Measurements from ENCODE around the gene ETFBKMT.
"Not testable (repeated sequence)": the region's sequence is repeated elsewhere in the genome, so short reads cannot be mapped to it uniquely, and the experiment has no call there.

The ETFBKMT gene

DNA sequence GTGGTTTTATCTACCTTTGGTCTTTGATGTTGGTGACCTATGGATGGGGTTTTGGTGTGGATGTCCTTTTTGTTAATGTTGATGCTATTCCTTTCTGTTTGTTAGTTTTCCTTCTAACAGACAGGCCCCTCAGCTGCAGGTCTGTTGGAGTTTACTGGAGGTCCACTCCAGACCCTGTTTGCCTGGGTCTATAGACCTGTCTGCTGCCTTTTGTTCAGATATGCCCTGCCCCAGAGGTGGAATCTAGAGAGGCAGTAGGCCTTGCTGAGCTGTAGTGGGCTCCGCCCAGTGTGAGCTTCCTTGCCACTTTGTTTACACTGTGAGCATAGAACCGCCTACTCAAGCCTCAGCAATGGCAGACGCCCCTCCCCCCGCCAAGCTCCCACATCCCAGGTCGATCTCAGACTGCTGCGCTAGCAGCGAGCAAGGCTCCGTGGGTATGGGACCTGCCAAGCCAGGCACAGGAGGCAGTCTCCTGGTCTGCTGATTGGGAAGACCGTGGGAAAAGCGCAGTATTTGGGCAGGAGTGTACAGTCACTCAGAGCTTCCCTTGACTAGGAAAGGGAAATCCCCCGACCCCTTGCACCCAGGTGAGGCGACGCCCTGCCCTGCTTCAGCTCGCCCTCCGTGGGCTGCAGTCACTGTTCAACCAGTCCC lies 59.2 kb downstream of the ETFBKMT start:
- not testable (repeated sequence) for DNase-seq (ENCODE audit: low spot score)

DNA sequence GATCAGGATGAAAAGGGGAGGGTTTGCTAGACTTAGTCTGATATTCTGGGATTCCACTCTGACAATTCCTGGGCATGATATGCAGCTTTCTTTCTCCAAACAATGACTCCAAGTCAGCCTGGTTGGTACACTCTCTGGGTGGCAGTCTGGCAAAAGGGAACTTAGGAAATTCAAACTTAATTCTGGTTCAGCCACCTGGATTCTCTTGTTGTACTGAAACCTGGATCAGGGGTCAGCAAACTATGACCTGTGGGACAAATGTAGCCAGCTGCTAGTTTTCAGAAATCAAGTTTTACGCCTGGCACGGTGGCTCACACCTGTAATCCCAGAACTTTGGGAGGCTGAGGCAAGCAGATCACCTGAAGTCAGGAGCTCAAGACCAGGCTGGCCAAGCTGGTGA lies 63.1 kb downstream of the ETFBKMT start:
- DNase-seq (ENCODE audit: low spot score), result no peak

Measured in hematopoietic multipotent progenitor cell treated with erythropoietin and hydrocortisone succinate and interleukin-3 and kit ligand, for 15 days (in vitro differentiated cells).